ENCODE results near the gene AMMECR1.

The AMMECR1 gene

GRCh38 chrX:110310896-110311295, 7.0 kb downstream of the AMMECR1 start:
- no peak for DNase-seq

DNA sequence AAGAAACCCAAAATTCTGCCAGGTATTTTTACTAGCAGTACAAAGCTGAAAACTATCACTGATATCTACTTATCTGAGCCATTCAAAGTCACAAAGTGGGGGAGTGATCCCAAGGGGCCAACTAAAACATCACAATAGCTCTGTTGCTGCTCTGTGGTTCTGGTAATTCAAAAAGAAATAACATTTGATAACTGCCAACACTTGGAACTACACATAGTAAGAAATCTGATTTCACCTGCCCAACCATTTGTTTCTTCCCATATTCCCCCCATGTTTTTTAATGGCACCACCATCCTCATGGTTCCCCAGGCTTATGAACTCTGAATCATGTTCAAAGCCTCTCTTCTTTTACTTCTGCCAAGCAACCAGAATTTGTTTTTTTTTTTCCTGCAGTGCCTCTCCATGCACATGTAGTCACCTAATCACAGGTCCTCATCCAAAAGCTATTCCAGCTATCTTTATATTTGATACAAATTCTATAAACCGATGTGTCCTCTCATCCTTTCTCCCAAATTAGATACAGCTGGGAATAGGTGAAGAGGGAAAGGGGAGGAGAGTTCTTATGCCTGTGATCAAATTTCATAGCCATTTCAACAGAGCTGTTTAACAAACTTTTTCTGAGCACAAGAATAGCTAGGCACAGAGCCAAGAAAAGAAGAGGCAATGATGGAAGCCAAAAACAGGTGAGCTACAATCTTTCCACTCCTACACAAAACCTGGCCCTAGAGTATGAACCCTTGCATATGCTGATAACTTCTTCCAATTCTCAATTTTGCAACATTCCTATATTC, 7.7 kb downstream of the AMMECR1 start:
- no peak for DNase-seq

- no peak for DNase-seq
These were observed 9.7 kb downstream of the AMMECR1 start for GRCh38 chrX:110308220-110308619.

GRCh38 chrX:110304884-110305283, 13.0 kb downstream of the AMMECR1 start:
- no peak for DNase-seq

DNA sequence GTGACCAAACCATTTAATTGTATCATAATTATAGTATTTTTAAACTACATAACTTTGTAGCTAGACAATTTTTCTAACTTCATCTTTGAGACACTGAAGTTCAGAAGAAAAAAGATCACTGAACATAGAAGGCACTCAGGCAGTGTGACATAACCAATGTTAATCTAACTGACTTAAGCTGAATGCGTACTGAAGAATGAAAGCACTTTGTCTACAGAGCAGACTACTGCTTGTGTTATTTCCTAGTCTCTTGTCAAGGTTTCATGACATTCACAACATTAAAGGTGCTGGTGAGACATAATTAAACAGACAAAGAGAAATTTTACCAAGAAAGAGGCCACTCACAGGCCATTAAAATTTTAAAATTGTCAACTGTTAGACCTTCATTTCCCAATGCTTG, 13.5 kb downstream of the AMMECR1 start:
- no peak for DNase-seq

GRCh38 chrX:110302975-110303374, 14.9 kb downstream of the AMMECR1 start:
- DNase-seq, result no peak

GRCh38 chrX:110301194-110301593, 16.7 kb downstream of the AMMECR1 start:
- DNase-seq, result no peak

DNA sequence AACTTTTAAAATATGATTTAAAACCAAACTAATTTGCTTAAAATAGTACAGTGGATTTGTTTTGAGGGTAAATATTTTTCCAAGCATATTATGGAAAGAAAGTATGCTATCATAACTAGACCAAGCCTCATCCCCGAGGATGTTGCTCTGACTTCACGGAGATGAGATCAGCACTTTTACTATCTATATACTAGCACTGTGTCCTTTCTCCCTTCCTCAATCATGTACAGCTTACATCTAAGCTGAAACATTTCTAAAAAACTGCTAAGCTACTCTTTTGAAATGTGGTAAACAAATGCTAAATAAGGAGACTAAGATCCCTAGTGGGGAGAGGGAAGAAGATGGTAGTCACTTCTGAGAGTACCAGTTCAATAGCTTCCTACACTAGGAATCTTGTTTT, 23.8 kb downstream of the AMMECR1 start:
- no peak for DNase-seq

- DNase-seq, result no peak
These were observed 24.2 kb downstream of the AMMECR1 start for GRCh38 chrX:110293658-110294057.

GRCh38 chrX:110287605-110288004, 30.3 kb downstream of the AMMECR1 start:
- DNase-seq, result no peak

- DNase-seq, result peak; percentile 42
These were observed 31.8 kb downstream of the AMMECR1 start for GRCh38 chrX:110286106-110286505.

GRCh38 chrX:110284159-110284558, 33.7 kb downstream of the AMMECR1 start:
- DNase-seq, result no peak

GRCh38 chrX:110282922-110283321, 35.0 kb downstream of the AMMECR1 start:
- no peak for DNase-seq

DNA sequence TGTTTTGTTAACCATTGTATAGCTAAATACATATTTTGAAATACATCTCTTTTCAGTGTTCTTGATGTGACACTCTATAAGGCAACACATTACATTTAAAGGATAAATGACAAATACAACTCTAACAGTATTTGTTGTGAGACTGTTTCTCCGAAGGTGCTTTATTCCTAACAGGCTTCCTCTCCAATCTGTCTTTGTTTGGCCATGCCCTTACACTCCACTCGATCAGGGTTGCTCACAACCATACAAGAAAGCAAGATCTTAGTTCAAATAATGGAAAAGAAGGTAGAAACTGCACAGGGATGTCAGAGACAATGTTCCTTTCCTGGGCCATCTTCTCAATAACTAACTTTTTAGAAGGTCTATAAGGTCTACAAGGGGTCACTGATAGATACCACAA, 36.5 kb downstream of the AMMECR1 start:
- DNase-seq, result no peak

- DNase-seq, result no peak
These were observed 36.9 kb downstream of the AMMECR1 start for GRCh38 chrX:110280954-110281353.

DNA sequence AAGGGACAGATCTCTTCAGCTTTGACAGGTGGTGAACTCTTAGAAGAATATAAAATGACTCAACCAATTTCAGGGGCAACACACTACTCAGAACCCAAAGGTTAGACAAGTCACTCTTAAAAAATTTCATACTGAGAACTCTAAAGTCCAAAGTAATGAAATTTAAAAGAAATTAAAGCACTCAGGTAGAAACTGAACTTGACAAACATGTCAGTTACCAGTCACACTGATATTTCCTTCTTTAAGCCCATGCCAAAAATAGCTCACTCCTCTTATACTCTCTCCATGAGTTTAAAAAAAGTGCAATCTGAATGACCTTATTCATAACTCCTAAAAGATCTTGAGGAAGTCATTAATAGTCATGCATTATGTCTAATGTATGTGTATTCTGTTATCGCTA, 40.3 kb downstream of the AMMECR1 start:
- no peak for DNase-seq

- DNase-seq, result no peak
These were observed 41.1 kb downstream of the AMMECR1 start for GRCh38 chrX:110276778-110277177.

GRCh38 chrX:110268886-110269285, 49.0 kb downstream of the AMMECR1 start:
- no peak for DNase-seq

- no peak for DNase-seq
These were observed 49.5 kb downstream of the AMMECR1 start for GRCh38 chrX:110268395-110268794.

DNA sequence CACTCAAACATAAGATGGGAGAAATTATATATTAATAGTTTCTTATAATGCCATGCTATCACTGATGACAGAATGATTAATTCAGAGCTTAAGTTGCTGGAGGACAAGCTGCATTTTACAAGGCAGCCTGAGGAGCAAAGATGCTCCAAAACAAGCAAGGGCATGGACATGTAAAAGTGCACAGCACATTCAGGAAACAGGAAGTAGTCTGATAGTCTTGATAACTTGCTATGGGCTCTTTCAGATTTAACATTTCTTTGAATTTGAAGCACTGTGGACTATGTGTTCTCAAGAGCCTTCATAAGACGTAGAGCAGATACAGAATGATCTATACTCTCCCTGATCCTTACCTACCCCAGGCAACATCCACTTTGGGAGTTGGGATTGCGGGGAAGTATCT, 50.0 kb downstream of the AMMECR1 start:
- no peak for DNase-seq

DNA sequence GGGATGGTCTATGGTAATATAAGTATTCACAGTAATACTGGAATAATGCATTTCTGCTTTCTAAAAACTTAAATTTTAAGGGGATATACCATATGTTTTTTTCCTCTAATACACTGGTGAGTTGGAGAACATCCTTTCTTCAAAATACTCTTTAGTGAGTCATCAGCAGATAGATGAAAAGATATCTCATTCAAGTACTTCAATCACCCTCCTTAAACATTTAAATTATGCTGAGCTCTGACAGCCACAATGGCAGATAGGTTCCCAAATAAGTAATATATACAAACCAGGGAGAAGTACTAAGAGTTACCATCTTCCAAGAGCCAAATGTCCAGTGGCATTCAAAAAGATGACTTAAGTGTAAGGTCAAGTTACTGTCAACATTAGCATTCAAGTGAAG, 52.2 kb downstream of the AMMECR1 start:
- DNase-seq, result no peak

- DNase-seq, result no peak
These were observed 58.8 kb downstream of the AMMECR1 start for GRCh38 chrX:110259117-110259516.

- DNase-seq, result no peak
These were observed 59.3 kb downstream of the AMMECR1 start for GRCh38 chrX:110258552-110258951.

- DNase-seq, result no peak
These were observed 60.0 kb downstream of the AMMECR1 start for GRCh38 chrX:110257889-110258288.

DNA sequence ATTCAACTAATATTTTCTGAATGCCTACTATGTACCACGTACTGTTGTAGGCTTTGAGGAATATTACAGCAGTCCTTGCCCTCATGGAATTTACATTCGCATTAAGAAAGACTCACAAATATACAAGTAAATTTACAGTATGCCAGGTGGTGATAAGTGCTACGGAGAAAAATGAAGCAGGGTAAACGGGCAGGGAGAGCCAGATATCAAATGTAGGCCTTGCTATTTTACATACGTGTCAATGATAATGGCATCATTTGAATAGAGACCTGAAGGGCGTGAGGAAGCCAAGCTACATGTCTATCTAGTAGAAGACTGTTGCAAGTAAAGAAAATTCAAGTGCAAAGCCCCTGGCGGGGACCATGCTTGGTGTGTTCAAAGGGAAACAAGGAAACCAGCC, 65.2 kb downstream of the AMMECR1 start:
- no peak for DNase-seq

Measured in inflammatory macrophage treated with lipopolysaccharide for 4 hours (primary cell).